Neural progenitor cell (in vitro differentiated cells): Measurements from ENCODE around the gene NAALADL1.

Experiments used
- EZH2 ChIP-seq: fragments of 200-600 bp; sonication (generic); IDR thresholded peaks from 2 replicates; pipeline ENCODE4 v1.6.1; 2017; ENCODE audit warnings: antibody characterized with exemption, mild to moderate bottlenecking, moderate library complexity
- EZH2phosphoT487 ChIP-seq: fragments of 200-600 bp; sonication (generic); IDR thresholded peaks from 2 replicates; pipeline ENCODE4 v1.6.1; 2017; ENCODE audit warnings: antibody characterized with exemption
- TF ChIP-seq, protein P1 (sequence below): fragments of 200-600 bp; sonication (generic); IDR thresholded peaks from 2 replicates; pipeline ENCODE4 v1.5.1; 2017; ENCODE audit warnings: antibody characterized with exemption, mild to moderate bottlenecking

DNA sequence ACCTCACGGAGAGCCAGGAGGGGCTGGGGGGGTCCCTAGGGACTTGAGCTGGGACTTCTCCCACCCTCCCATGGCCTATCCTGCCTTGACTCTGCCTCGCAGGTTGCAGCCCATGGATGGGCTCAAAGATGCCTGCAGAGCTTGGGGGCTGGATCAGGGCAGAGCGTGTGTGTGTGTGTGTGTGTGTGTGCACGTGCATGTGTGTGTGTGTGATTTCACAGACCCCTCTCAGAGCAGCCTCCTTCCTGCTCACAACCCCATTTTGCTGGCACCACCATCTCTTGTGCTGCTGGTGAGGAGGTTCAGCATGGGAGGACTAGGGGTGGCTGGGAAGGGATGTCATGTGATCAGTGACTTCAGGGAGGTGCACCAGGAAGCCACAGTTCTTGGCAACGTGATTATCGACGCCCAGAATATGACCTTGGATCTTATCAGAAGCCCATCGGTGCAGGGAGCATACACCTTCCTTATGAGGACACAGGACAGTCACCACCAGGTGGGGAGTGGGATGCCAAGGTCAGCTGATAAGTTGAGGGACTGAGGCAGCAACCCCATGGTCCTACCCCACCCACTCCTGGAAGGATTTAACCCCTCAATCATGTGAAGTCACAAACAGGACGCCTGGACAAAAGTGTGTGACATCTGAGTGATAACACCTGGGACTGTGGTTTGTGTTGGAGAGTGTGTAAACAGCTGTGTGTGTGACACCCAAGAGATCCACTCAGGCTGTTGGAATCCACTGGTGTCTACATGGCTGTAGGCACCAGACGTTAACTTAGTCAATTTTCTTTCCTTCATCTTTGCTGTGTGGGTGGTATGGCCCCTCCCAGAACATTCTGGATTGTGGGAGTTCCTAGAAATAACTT lies 1.8 kb upstream of the NAALADL1 start:
- TF ChIP-seq, protein P1, sequence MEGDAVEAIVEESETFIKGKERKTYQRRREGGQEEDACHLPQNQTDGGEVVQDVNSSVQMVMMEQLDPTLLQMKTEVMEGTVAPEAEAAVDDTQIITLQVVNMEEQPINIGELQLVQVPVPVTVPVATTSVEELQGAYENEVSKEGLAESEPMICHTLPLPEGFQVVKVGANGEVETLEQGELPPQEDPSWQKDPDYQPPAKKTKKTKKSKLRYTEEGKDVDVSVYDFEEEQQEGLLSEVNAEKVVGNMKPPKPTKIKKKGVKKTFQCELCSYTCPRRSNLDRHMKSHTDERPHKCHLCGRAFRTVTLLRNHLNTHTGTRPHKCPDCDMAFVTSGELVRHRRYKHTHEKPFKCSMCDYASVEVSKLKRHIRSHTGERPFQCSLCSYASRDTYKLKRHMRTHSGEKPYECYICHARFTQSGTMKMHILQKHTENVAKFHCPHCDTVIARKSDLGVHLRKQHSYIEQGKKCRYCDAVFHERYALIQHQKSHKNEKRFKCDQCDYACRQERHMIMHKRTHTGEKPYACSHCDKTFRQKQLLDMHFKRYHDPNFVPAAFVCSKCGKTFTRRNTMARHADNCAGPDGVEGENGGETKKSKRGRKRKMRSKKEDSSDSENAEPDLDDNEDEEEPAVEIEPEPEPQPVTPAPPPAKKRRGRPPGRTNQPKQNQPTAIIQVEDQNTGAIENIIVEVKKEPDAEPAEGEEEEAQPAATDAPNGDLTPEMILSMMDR = no peak
- TF ChIP-seq EZH2 = no peak
- TF ChIP-seq EZH2phosphoT487 = no peak
